ENCODE measurements around the gene CFAP46.

- no peak for TF ChIP-seq CTCF (IDR thresholded peaks at IDR 0.05; ENCODE audit: insufficient read depth, low read length, poor library complexity, severe bottlenecking)
- TF ChIP-seq EZH2phosphoT487 (conservative IDR thresholded peaks at IDR 0.05; ENCODE audit: low read length): no peak
These were observed 21.9 kb upstream of the CFAP46 start for GRCh38 chr10:132964231-132964630.

Data from SU-DHL-6 (cell line).